GM19240 (cell line): ENCODE data around the gene ALPL.
"Not testable (repeated sequence)": the region's sequence is repeated elsewhere in the genome, so short reads cannot be mapped to it uniquely, and the experiment has no call there.

Experiments
- DNase-seq: peaks from one replicate; pipeline ENCODE4 v3.0.0; 2011; ENCODE audit warnings: low spot score; ENCODE audit not compliant: insufficient read length

The ALPL gene

GRCh38 chr1:21507511-21508270 is 1.5 kb upstream of the ALPL start:
- DNase-seq: no peak

DNA sequence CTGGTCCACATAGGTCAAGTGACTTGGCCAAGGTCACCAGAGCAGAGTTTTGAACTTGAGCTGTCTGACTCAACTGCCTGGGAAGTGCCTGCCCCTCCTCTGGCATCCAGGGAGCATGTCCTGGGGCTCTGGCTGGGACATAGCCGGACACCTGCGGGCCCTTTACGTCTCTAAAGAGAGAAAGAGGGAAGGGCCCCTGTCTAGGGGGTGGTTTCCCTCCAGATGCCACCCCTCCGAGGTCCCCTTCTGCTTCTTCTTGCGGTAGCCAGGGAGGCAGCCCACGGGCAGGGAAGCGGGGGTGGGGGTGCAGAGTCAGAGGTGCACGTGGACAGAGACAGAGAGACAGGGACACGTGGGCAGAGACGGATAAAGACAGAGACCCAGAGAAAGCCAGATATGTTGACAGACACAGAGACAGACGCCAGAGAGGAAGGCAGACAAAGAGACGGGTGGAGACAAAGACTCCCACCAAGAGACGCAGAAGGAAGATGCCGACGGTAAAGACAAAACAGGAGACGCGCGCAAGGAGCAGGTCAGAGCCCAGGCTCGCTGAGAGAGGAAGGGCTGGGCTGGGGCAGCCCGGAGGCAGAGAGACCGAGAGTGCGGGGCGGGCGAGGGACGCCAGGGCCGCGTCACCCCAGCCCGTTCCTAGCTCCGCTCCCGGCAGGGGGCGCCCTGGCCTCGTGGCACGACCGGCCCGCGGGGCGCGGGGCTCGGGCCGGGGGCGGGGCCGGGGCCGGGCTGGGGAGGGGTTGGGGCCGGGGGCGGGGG is 458 bp upstream of the ALPL start:
- peak; percentile 65 for DNase-seq

- no peak for DNase-seq
Measured at GRCh38 chr1:21510113-21510493, 880 bp downstream of the ALPL start.

DNA sequence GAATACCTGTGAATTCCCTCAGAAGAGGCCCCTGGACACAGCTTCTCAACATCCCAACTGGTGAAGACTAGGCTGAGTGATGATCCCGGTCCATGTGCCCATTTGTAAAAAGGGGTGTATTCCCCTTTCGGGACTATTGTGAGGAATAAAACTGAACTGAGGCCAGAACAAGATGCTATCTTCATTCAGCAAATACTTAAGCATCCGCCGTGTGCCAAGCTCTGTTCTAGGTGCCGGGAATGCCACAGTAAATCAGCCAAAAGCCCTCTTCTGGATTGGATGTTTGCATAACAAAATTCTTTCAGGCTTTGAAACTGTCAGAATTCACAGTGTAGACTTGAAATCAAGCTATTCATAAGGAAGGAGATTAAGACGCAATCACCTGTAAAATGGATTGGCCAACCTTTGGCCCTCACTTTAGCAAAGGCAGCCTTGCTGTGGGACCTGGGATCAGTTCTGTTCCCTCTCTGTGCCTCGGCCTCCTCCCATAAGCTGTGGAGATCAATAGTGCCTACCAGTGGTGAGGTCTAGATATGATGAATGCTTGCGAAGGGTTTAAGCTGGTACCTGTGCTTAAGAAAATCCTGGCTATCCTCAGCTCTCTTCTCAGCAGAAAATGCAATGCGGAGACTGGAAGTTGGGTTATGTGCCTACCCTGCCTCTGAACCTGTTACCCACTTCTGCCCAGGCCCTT is 1.8 kb downstream of the ALPL start:
- DNase-seq: no peak

GRCh38 chr1:21511579-21512522 is 2.6 kb downstream of the ALPL start:
- no peak for DNase-seq

- DNase-seq: peak; percentile 67
Measured at GRCh38 chr1:21514245-21514644, 5.0 kb downstream of the ALPL start.

- DNase-seq: no peak
Measured at GRCh38 chr1:21517161-21517589, 8.0 kb downstream of the ALPL start.

DNA sequence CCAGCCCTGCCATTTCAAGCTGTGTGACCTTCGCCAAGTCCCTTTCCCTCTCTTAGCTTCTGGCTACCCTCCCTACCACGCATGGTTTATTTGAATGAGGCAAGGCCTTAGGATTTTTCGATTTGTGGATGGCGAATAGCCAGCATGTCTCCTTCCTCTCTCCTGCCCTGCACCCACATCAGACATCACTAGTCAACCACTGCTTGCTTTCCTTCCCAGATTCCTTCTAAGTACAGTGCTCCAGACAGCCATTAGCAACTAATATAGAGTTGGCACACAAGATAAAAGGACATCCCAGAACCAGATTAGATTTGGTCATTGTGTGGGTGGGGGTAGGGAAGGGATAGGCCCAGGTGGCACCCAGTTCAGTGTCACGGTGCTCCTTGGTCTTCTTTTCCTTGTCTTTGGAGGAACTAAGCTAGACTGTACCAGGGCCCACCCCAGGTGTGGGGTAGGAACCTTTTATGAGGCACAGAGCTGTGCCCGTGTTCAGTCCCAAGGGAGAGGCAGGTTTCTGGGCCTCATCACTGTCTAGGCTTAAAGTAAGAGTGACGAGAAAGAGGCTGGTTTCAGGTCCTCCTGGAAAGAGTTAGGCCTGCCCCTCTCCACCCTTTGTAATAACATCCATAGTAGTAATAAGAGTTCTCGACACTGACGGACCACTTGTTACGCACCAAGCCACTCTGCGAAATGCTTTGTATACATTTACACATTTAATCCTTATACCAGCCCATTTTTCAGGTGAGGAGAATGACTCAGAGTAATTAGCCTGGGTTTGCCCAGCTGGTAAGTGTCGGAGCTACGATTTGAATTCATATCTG is 8.6 kb downstream of the ALPL start:
- DNase-seq: no peak

- no peak for DNase-seq
Measured at GRCh38 chr1:21518774-21519455, 9.7 kb downstream of the ALPL start.

DNA sequence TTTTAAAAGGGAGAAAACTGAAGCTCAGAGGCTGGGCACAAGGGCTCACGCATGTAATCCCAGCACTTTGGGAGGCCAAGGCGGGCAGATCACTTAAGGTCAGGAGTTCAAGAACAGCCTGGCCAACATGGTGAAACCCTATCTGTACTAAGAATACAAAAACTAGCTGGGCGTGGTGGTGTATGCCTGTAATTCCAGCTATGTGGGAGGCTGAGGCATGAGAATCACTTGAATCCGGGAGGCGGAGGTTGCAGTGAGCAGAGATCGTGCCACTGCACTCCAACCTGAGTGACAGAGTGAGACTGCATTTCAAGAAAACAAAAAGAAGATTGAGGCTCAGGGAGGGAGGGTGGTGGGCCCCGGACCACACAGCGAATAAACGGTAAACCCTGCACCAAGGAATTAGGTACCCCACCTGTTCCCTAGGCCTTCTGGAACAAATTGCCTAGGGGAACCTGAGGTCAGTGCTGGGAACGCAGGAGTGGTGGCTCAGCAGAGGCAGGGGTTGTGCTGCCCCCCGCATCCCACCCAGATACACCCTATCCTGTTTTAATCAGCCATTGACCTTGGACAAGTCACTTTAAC is 10.4 kb downstream of the ALPL start:
- not testable (repeated sequence) for DNase-seq

DNA sequence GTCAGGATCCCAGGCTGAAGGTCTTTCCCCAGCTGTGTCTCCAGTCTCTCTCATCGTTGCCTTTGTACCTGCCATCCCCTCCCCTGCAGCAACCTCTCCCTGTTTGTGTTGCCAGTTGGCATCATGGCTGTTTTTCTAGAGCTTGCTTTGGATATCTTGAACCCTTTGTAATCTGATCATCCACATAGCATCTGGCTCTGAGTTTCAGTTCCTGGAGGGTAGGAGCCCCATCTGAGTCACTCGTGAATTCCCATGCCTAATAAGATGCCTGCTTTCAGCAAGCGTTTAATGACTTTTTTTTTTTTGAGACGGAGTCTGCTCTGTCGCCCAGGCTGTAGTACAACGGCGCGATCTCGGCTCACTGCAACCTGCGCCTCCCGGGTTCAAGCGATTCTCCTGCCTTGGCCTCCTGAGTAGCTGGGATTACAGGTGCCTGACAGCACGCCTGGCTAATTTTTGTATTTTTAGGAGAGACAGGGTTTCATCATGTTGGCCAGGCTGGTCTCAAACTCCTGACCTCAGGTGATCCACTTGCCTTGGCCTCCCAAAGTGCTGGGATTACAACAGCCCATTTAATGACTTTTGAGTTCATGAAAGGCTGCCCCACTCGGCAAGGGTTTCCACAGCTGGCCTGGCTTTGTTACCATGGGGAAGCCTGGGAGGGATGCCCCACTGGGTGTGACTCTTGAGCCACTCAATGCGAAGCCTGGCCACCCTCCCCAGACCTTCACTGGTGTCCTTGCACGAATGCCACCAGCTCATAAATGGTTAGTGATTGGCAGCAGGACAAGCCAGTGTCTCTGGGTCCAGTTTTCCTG is 11.9 kb downstream of the ALPL start:
- no peak for DNase-seq

- no peak for DNase-seq
Measured at GRCh38 chr1:21521717-21522060, 12.5 kb downstream of the ALPL start.

- no peak for DNase-seq
Measured at GRCh38 chr1:21522525-21523038, 13.4 kb downstream of the ALPL start.

GRCh38 chr1:21523297-21523813 is 14.1 kb downstream of the ALPL start:
- no peak for DNase-seq

DNA sequence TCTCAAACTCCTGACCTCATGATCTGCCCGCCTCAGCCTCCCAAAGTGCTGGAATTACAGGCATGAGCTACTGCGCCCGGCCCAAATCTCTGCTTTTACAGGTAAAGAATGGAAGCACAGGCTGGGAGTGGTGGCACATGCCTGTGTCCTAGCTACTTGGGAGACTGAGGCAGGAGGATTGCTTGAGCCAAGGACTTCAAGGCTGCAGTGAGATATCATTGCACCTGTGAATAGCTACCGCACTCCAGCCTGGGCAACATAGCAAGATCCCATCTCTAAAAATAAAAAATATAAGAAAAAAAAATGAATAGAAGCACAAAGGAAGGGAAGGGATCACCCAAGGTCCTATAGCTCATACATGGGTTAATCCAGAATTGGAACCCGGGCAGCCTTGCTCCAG is 15.0 kb downstream of the ALPL start:
- DNase-seq: no peak

GRCh38 chr1:21524686-21525339 is 15.6 kb downstream of the ALPL start:
- no peak for DNase-seq

DNA sequence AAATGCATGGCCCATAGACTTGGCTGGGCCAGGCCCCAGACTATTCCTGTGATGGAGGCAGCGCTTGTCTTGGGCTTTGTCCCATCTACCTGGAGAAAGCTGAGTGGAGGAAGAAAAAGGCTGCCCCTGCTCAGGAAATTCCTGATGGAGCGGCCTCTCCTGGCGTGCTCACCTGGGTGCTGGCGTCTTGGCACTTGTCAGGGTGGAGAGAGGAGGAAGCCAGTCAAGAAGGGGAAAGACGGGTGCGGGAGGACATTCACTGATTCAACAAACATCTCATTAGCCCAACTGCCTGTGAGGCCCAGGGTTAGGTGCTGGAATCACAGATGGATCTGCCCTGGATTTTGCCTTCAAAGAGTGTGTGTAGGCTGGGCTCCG is 16.1 kb downstream of the ALPL start:
- DNase-seq: no peak

DNA sequence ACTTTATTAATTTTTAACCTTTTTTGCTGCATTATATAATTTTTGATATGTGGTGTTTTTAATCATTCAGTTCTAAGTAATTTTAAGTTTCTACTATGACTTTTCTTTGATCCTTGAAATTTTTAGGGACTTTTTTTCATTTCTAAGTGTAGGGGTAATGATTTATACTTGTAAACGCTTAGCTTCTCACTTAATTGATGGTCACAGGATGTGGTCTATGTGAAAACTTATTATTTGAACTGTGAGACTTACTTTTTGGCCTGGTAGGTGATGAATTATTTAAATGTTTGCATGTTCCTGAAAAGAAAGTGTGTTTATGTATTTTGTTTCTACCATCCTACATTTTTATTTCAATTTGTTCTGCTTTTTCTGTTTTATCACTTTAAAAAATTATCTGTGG is 17.2 kb downstream of the ALPL start:
- DNase-seq: no peak
